Activated CD8-positive, alpha-beta memory T cell treated with anti-CD3 and anti-CD28 coated beads, Interleukin-2, amount 10 ng/mL, durations not matched to agents 7 days and 5 days (primary cell): ENCODE results near the gene UPK1B. TPM values are rescaled to one million over a fixed set of nuclear protein-coding genes. Genes with fewer than 3 reads are reported as not detected.

ENCODE experiments used
- total RNA-seq, 2 experiments: library from RNA; stranded (reverse); gene quantifications; one replicate each; pipeline ENCODE4 v1.2.3, GENCODE V29; 2021

Gene UPK1B
- total RNA-seq, 2 experiments from 2014 or later: not detected

Other genes with a start within 250 kb of the UPK1B start
- gene IGSF11, start 138.8 kb upstream of the UPK1B start, total RNA-seq: not detected
- not detected for gene TEX55, start 27.4 kb upstream of the UPK1B start, total RNA-seq
- gene B4GALT4, start 67.3 kb downstream of the UPK1B start, total RNA-seq: 10 to 100 TPM in 1 of 2 experiments, 1 to 10 TPM in 1; 9.6 to 10.9 TPM
- 1 to 10 TPM; 1.4 to 8.3 TPM for gene ARHGAP31, start 120.8 kb downstream of the UPK1B start, total RNA-seq